ENCODE measurements around the gene FAM221B.

The FAM221B gene

GRCh38 chr9:35790385-35791296, 37.9 kb downstream of the FAM221B start:
- peak; percentile 68 to 78 for DNase-seq

GRCh38 chr9:35790025-35790384, 38.5 kb downstream of the FAM221B start:
- DNase-seq, result no peak

- no peak for DNase-seq
Observed at GRCh38 chr9:35789541-35789940, 39.0 kb downstream of the FAM221B start.

GRCh38 chr9:35783418-35783817, 45.1 kb downstream of the FAM221B start:
- no peak for DNase-seq

- DNase-seq, result no peak
Observed at GRCh38 chr9:35781066-35781465, 47.5 kb downstream of the FAM221B start.

- DNase-seq, result no peak
Observed at GRCh38 chr9:35778496-35778895, 50.0 kb downstream of the FAM221B start.

- DNase-seq, result no peak
Observed at GRCh38 chr9:35776018-35776417, 52.5 kb downstream of the FAM221B start.

- no peak for DNase-seq
Observed at GRCh38 chr9:35774907-35775635, 53.5 kb downstream of the FAM221B start.

- no peak for DNase-seq
Observed at GRCh38 chr9:35771943-35772342, 56.6 kb downstream of the FAM221B start.

- no peak for DNase-seq
Observed at GRCh38 chr9:35771534-35771933, 57.0 kb downstream of the FAM221B start.

GRCh38 chr9:35771075-35771433, 57.5 kb downstream of the FAM221B start:
- DNase-seq, result no peak

- DNase-seq, result no peak
Observed at GRCh38 chr9:35769763-35770162, 58.8 kb downstream of the FAM221B start.

- DNase-seq, result no peak
Observed at GRCh38 chr9:35767458-35767857, 61.1 kb downstream of the FAM221B start.

GRCh38 chr9:35766997-35767396, 61.5 kb downstream of the FAM221B start:
- DNase-seq, result no peak

Measured in CD4-positive, alpha-beta T cell treated with Interleukin-4 for 1 hour (primary cell).